Left lung (tissue), 10 donors: ENCODE results near the gene MPRIP. TPM values are rescaled to one million over a fixed set of nuclear protein-coding genes. Genes with fewer than 3 reads are reported as not detected.

ENCODE experiments used
- ATAC-seq: fragments of 200-7000 bp; cut with Tn5 transposase; one replicate; pipeline ENCODE4 v1.9.1; 2020; ENCODE audit warnings: moderate library complexity
- DNase-seq, 4 donors: peaks; one replicate each; pipeline ENCODE4 v3.0.0-alpha.2; 2013 to 2020
- H3K27ac ChIP-seq, 2 donors: fragments of 200-600 bp; sonication (generic) in 1 of 2; one replicate each; pipeline versions ENCODE4 v1.5.0 to v1.8.0; 2020 to 2021
- H3K27me3 ChIP-seq, 2 donors: fragments of 200-600 bp; sonication (generic) in 1 of 2; one replicate each; pipeline versions ENCODE4 v1.5.0 to v1.8.0; 2020 to 2021
- H3K36me3 ChIP-seq, 2 donors: fragments of 200-600 bp; sonication (generic) in 1 of 2; one replicate each; pipeline versions ENCODE4 v1.5.0 to v1.8.0; 2020 to 2021
- H3K4me1 ChIP-seq, 2 donors: fragments of 200-600 bp; one replicate each; pipeline ENCODE4 v1.8.0; 2021
- H3K4me3 ChIP-seq, 2 donors: fragments of 200-600 bp; sonication (generic) in 1 of 2; one replicate each; pipeline versions ENCODE4 v1.5.0 to v1.8.0; 2020 to 2021; ENCODE audit warnings: mild to moderate bottlenecking in 1 of 2
- H3K9me3 ChIP-seq, 2 donors: fragments of 200-600 bp; sonication (generic) in 1 of 2; one replicate each; pipeline versions ENCODE4 v1.5.0 to v1.8.0; 2020 to 2021
- intact Hi-C, 2 donors: fragments of 100-400 bp; cut with DNase I; formaldehyde crosslinking; loops; one replicate each; pipeline versions ENCODE4 v1.11.2 to v1.14.2; 2022
- polyA plus RNA-seq, 6 donors: library from polyadenylated mRNA; unstranded; fragments of 120-200 nt; gene quantifications; one replicate each; pipeline ENCODE4 v1.2.1, GENCODE V29; 2013; ENCODE audit not compliant: insufficient read length in 6 of 6
- total RNA-seq, 2 donors: library from RNA; stranded (reverse); fragmentation: NEBNext Ultra II Directional; extraction: Animal tissue kit (Norgen Biotek cat#: 25700); gene quantifications; one replicate each; pipeline ENCODE4 v1.2.1, GENCODE V29; 2021
- TF ChIP-seq, protein P1 (sequence below), 2 donors: fragments of 200-600 bp; sonication (generic) in 1 of 2; IDR thresholded peaks; one replicate each; pipeline versions ENCODE4 v1.5.0 to v1.8.0; 2021; ENCODE audit warnings: antibody characterized with exemption in 2 of 2
- donor health status: DM: no; HTN: yes; CAD: no.
- donor health status: DM: no; HTN: no; CAD: no.

MPRIP gene
- total and polyA plus RNA-seq, 8 donors = 221 to 338 (median 257) TPM

DNA sequence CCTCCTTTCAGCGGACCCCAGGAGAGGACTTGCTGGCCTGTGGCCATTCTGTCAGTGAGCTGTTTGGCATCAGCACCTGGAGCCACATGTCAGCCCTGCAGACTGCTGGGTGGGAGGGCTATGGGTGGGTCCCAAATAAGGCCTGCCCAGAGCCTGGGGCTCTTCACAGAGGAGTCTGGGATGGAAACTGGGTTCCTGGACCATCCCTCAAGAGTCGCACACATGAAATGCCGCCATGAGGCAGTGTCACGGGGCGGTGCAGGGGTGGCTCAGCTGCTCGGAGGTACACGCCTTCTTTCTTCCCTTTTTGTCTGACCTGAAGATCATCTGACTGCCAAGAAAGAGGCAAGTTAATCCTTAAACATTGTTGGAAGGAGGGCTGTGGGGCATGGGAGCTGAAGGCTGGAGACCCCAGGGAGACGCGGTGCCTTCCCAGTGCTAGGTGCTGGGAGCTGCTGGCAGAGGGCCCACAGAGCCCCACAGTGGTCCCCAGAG, 14.8 kb downstream of the MPRIP start:
- ATAC-seq (no peak), DNase-seq (no peak)
- H3K27ac ChIP-seq = no peak overlapping the region
- H3K36me3 ChIP-seq = peaks cover 0 to 9% of the 10 kb centered on the region in 2 donors
- no peaks in the 10 kb centered on the region for H3K27me3 ChIP-seq
- H3K9me3 ChIP-seq = no peaks in the 10 kb centered on the region
- peaks cover 26 to 60% of the 10 kb centered on the region in 2 donors for H3K4me1 ChIP-seq
- H3K4me3 ChIP-seq = no peak overlapping the region
- TF ChIP-seq, protein P1, sequence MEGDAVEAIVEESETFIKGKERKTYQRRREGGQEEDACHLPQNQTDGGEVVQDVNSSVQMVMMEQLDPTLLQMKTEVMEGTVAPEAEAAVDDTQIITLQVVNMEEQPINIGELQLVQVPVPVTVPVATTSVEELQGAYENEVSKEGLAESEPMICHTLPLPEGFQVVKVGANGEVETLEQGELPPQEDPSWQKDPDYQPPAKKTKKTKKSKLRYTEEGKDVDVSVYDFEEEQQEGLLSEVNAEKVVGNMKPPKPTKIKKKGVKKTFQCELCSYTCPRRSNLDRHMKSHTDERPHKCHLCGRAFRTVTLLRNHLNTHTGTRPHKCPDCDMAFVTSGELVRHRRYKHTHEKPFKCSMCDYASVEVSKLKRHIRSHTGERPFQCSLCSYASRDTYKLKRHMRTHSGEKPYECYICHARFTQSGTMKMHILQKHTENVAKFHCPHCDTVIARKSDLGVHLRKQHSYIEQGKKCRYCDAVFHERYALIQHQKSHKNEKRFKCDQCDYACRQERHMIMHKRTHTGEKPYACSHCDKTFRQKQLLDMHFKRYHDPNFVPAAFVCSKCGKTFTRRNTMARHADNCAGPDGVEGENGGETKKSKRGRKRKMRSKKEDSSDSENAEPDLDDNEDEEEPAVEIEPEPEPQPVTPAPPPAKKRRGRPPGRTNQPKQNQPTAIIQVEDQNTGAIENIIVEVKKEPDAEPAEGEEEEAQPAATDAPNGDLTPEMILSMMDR (IDR thresholded peaks at IDR 0.05) = no peak
- intact Hi-C loops = loop anchor here in 1 of 2 donors (10.0 kb wide), 1 partner anchor 48 kb away; no protein-coding TSS in a partner anchor

- TF ChIP-seq, protein P1 (IDR thresholded peaks at IDR 0.05) = no peak
- H3K27ac ChIP-seq = no peak overlapping the region
- no peak overlapping the region for H3K4me3 ChIP-seq
- peaks cover 0 to 9% of the 10 kb centered on the region in 2 donors for H3K36me3 ChIP-seq
- intact Hi-C loops = loop anchor here in 1 of 2 donors (10.0 kb wide), 1 partner anchor 46 kb away; no protein-coding TSS in a partner anchor
- no peaks in the 10 kb centered on the region for H3K27me3 ChIP-seq
- H3K9me3 ChIP-seq = no peaks in the 10 kb centered on the region
- DNase-seq = peak in 1 of 4 donors; percentile 12
- ATAC-seq = no peak
- peaks cover 19 to 60% of the 10 kb centered on the region in 2 donors for H3K4me1 ChIP-seq
These were observed 16.0 kb downstream of the MPRIP start for GRCh38 chr17:17058304-17058703.

DNA sequence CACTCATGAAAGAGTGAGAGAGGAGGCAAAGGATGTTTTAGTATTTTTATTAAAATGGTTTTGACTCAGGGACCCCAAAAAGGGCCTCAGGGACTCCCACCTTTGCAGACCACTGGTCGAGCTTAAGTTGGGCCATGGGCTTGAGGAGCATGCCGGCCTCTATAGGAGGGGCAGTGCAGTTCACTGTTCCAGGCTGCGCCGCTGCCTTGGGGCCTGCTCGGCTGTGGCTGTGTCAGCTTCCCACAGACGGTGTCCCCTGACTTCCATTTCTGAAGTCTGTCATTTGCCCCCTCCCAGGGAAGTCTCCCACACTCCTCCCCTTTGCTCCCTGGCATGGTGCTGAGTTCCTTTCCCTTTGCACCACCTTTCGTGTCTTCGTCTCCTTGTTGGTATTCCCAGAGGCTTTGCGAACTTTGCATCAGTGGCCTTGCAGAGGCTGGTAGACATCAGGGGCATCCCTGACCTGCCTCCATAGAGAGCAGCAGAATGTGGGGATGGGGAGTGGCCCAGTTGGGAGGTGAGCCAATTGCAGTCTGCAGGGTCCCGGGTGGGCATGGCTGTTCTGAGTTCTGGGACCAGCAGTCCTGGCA, 17.1 kb downstream of the MPRIP start:
- TF ChIP-seq, protein P1 (IDR thresholded peaks at IDR 0.05) = no peak
- no peaks in the 10 kb centered on the region for H3K9me3 ChIP-seq
- peak in 1 of 4 donors; percentile 19 for DNase-seq
- ATAC-seq = no peak
- H3K36me3 ChIP-seq = peaks cover 0 to 9% of the 10 kb centered on the region in 2 donors
- no peak overlapping the region for H3K27ac ChIP-seq
- H3K4me3 ChIP-seq = no peak overlapping the region
- no peaks in the 10 kb centered on the region for H3K27me3 ChIP-seq
- peaks cover 25 to 63% of the 10 kb centered on the region in 2 donors for H3K4me1 ChIP-seq
- intact Hi-C loops = loop anchor here in 1 of 2 donors (10.0 kb wide), 1 partner anchor 45 kb away; no protein-coding TSS in a partner anchor

DNA sequence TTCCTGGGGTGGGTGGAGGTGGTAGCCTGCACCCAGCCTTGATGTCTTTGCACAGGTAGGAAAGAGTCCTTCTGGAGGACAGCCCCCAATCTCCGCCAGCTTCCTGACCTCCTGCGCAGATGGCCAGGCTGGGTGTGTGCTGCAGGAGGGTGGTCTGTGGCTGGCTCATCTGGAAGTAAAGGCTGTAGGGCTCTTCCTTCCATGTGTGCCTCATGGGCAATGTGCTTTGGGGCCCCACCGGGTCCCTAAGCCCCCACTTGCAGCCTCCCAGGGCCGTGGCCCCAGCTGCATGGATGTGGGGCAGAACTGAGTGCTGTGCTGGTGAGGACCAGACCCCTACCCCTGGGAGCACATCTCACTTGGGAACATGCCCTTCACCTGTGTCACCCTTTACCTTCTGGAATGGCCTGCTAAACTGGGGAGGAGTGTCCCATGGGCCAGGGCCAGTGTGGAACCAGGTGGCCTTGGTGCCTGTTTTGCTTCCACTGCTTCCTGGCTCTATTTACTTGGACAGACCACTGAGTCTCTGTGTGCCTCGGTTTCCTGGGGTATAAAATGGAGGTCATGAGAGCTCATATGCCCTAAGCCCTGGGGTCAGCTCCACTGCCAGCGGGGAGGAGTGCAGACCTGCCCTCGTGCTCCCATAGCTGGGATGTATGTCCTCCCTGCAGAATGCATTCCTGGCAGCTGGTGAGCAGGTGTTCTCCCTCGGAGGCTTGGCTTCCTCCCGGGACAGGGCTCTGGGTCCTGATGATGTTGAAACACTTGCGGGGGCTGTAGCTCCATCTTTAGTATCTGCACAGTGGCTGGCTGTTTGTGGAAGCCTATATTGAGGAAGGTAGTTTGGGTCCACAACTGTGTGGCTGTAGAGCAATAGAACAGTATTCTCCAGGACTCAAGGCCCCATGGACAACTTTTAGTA, 18.0 kb downstream of the MPRIP start:
- peak in 1 of 4 donors; percentile 16 for DNase-seq
- intact Hi-C loops = no loop called here
- ATAC-seq = no peak
- H3K4me3 ChIP-seq = no peak overlapping the region
- H3K4me1 ChIP-seq = peaks cover 25 to 64% of the 10 kb centered on the region in 2 donors
- no peaks in the 10 kb centered on the region for H3K9me3 ChIP-seq
- no peak overlapping the region for H3K27ac ChIP-seq
- TF ChIP-seq, protein P1 (IDR thresholded peaks at IDR 0.05) = no peak
- H3K36me3 ChIP-seq = peaks cover 0 to 9% of the 10 kb centered on the region in 2 donors
- H3K27me3 ChIP-seq = no peaks in the 10 kb centered on the region

DNA sequence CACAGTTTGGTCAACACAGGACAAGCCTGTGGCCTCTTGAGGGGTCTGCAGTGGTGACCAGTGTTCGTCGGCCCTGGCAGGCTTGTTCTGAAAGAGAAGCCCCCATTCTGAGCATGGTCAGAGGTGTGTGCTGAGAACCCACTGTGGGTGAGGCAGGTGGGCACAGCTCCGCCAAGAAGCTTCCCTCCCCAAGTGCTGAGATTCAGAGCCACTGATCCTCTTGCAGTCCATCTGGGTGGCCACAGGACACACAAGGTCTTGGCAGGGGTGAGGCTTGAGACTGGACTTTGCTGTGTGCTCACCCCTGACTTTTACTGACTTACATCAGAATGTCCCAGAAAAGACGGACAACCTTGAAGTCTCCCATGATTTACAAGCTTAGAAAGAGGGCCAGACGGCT, 18.7 kb downstream of the MPRIP start:
- Histone ChIP-seq H3K27ac (no peak overlapping the region), H3K36me3 (peaks cover 0 to 9% of the 10 kb centered on the region in 2 donors), H3K4me3 (no peak overlapping the region), H3K4me1 (peaks cover 19 to 59% of the 10 kb centered on the region in 2 donors), H3K9me3 (no peaks in the 10 kb centered on the region), H3K27me3 (no peaks in the 10 kb centered on the region)
- ATAC-seq = no peak
- peak in 1 of 4 donors; percentile 8 for DNase-seq
- intact Hi-C loops = no loop called here
- TF ChIP-seq, protein P1 (IDR thresholded peaks at IDR 0.05) = no peak
